ENCODE measurements around the gene PTPN20.

PTPN20 gene

GRCh38 chr10:47022311-47023131, 111.3 kb downstream of the PTPN20 start:
- no peaks in the 10 kb centered on the region for H3K4me1 ChIP-seq (ENCODE audit: insufficient read depth, low read length)
- H3K36me3 ChIP-seq (ENCODE audit: insufficient read depth, low read length) = no peaks in the 10 kb centered on the region
- no peak overlapping the region for H3K9ac ChIP-seq (ENCODE audit: low read depth, low read length)
- H3K9me3 ChIP-seq (ENCODE audit: control insufficient read depth, insufficient read depth, low read length) = no peaks in the 10 kb centered on the region

- Histone ChIP-seq H3K9ac (ENCODE audit: low read depth, low read length) (no peak overlapping the region), H3K36me3 (ENCODE audit: insufficient read depth, low read length) (no peaks in the 10 kb centered on the region), H3K4me1 (ENCODE audit: insufficient read depth, low read length) (no peaks in the 10 kb centered on the region), H3K9me3 (ENCODE audit: control insufficient read depth, insufficient read depth, low read length) (no peaks in the 10 kb centered on the region)
Observed at GRCh38 chr10:47023237-47024045, 112.2 kb downstream of the PTPN20 start.

GRCh38 chr10:47024046-47024322, 112.8 kb downstream of the PTPN20 start:
- H3K36me3 ChIP-seq (ENCODE audit: insufficient read depth, low read length) = no peaks in the 10 kb centered on the region
- no peaks in the 10 kb centered on the region for H3K9me3 ChIP-seq (ENCODE audit: control insufficient read depth, insufficient read depth, low read length)
- H3K9ac ChIP-seq (ENCODE audit: low read depth, low read length) = no peak overlapping the region
- no peaks in the 10 kb centered on the region for H3K4me1 ChIP-seq (ENCODE audit: insufficient read depth, low read length)

GRCh38 chr10:47024399-47025252, 113.4 kb downstream of the PTPN20 start:
- Histone ChIP-seq H3K9ac (ENCODE audit: low read depth, low read length) (no peak overlapping the region), H3K9me3 (ENCODE audit: control insufficient read depth, insufficient read depth, low read length) (no peaks in the 10 kb centered on the region), H3K4me1 (ENCODE audit: insufficient read depth, low read length) (no peaks in the 10 kb centered on the region), H3K36me3 (ENCODE audit: insufficient read depth, low read length) (no peaks in the 10 kb centered on the region)

GRCh38 chr10:47025253-47025539, 114.0 kb downstream of the PTPN20 start:
- Histone ChIP-seq H3K9me3 (ENCODE audit: control insufficient read depth, insufficient read depth, low read length) (no peaks in the 10 kb centered on the region), H3K36me3 (ENCODE audit: insufficient read depth, low read length) (no peaks in the 10 kb centered on the region), H3K4me1 (ENCODE audit: insufficient read depth, low read length) (no peaks in the 10 kb centered on the region), H3K9ac (ENCODE audit: low read depth, low read length) (no peak overlapping the region)

GRCh38 chr10:47025540-47026300, 114.5 kb downstream of the PTPN20 start:
- H3K4me1 ChIP-seq (ENCODE audit: insufficient read depth, low read length) = no peaks in the 10 kb centered on the region
- H3K9me3 ChIP-seq (ENCODE audit: control insufficient read depth, insufficient read depth, low read length) = no peaks in the 10 kb centered on the region
- H3K36me3 ChIP-seq (ENCODE audit: insufficient read depth, low read length) = no peaks in the 10 kb centered on the region
- H3K9ac ChIP-seq (ENCODE audit: low read depth, low read length) = no peak overlapping the region

GRCh38 chr10:47026301-47027107, 115.3 kb downstream of the PTPN20 start:
- no peak overlapping the region for H3K9ac ChIP-seq (ENCODE audit: low read depth, low read length)
- no peaks in the 10 kb centered on the region for H3K9me3 ChIP-seq (ENCODE audit: control insufficient read depth, insufficient read depth, low read length)
- H3K36me3 ChIP-seq (ENCODE audit: insufficient read depth, low read length) = no peaks in the 10 kb centered on the region
- H3K4me1 ChIP-seq (ENCODE audit: insufficient read depth, low read length) = no peaks in the 10 kb centered on the region

- no peak overlapping the region for H3K9ac ChIP-seq (ENCODE audit: low read depth, low read length)
- H3K36me3 ChIP-seq (ENCODE audit: insufficient read depth, low read length) = no peaks in the 10 kb centered on the region
- H3K9me3 ChIP-seq (ENCODE audit: control insufficient read depth, insufficient read depth, low read length) = no peaks in the 10 kb centered on the region
- H3K4me1 ChIP-seq (ENCODE audit: insufficient read depth, low read length) = no peaks in the 10 kb centered on the region
Observed at GRCh38 chr10:47027108-47027783, 116.0 kb downstream of the PTPN20 start.

- Histone ChIP-seq H3K9me3 (ENCODE audit: control insufficient read depth, insufficient read depth, low read length) (no peaks in the 10 kb centered on the region), H3K9ac (ENCODE audit: low read depth, low read length) (no peak overlapping the region), H3K36me3 (ENCODE audit: insufficient read depth, low read length) (no peaks in the 10 kb centered on the region), H3K4me1 (ENCODE audit: insufficient read depth, low read length) (no peaks in the 10 kb centered on the region)
Observed at GRCh38 chr10:47027784-47028260, 116.6 kb downstream of the PTPN20 start.

- no peaks in the 10 kb centered on the region for H3K4me1 ChIP-seq (ENCODE audit: insufficient read depth, low read length)
Observed at GRCh38 chr10:47028466-47028865, 117.2 kb downstream of the PTPN20 start.

GRCh38 chr10:47029181-47030009, 118.2 kb downstream of the PTPN20 start:
- no peak overlapping the region for H3K9ac ChIP-seq (ENCODE audit: low read depth, low read length)
- no peaks in the 10 kb centered on the region for H3K36me3 ChIP-seq (ENCODE audit: insufficient read depth, low read length)
- no peaks in the 10 kb centered on the region for H3K9me3 ChIP-seq (ENCODE audit: control insufficient read depth, insufficient read depth, low read length)
- H3K4me1 ChIP-seq (ENCODE audit: insufficient read depth, low read length) = no peaks in the 10 kb centered on the region

More at GRCh38 chr10:47028466-47028865, 117.2 kb downstream of the PTPN20 start:
- H3K36me3 ChIP-seq (ENCODE audit: insufficient read depth, low read length) = no peaks in the 10 kb centered on the region
- no peak overlapping the region for H3K9ac ChIP-seq (ENCODE audit: low read depth, low read length)
- no peaks in the 10 kb centered on the region for H3K9me3 ChIP-seq (ENCODE audit: control insufficient read depth, insufficient read depth, low read length)

- Histone ChIP-seq H3K9ac (ENCODE audit: low read depth, low read length) (no peak overlapping the region), H3K4me1 (ENCODE audit: insufficient read depth, low read length) (no peaks in the 10 kb centered on the region)
Observed at GRCh38 chr10:47030191-47030703, 119.0 kb downstream of the PTPN20 start.

More at GRCh38 chr10:47030191-47030703, 119.0 kb downstream of the PTPN20 start:
- Histone ChIP-seq H3K9me3 (ENCODE audit: control insufficient read depth, insufficient read depth, low read length) (no peaks in the 10 kb centered on the region), H3K36me3 (ENCODE audit: insufficient read depth, low read length) (no peaks in the 10 kb centered on the region)
